Gastrocnemius medialis (tissue), 4 donors: ENCODE results near the gene RAD54L2.

Experiments used
- POLR2A ChIP-seq, 2 donors: fragments of 450-650 bp; IDR thresholded peaks; one replicate each; pipeline ENCODE4 v1.6.1; 2017; ENCODE audit warnings: antibody characterized with exemption in 2 of 2, mild to moderate bottlenecking in 2 of 2, moderate library complexity in 2 of 2
- TF ChIP-seq, protein P1 (sequence below), 5 experiments: fragments of 450-650 bp in 3 of 5; fragments of 200-600 bp in 2 of 5; sonication (generic) in 2 of 5; IDR thresholded peaks in 4 of 5; conservative IDR thresholded peaks in 1 of 5; 1 replicate in 4 of 5; 2 replicates in 1 of 5; pipeline ENCODE4 v1.5.1; 2016 to 2019; ENCODE audit warnings: antibody characterized with exemption in 5 of 5, mild to moderate bottlenecking in 3 of 5, moderate library complexity in 3 of 5

DNA sequence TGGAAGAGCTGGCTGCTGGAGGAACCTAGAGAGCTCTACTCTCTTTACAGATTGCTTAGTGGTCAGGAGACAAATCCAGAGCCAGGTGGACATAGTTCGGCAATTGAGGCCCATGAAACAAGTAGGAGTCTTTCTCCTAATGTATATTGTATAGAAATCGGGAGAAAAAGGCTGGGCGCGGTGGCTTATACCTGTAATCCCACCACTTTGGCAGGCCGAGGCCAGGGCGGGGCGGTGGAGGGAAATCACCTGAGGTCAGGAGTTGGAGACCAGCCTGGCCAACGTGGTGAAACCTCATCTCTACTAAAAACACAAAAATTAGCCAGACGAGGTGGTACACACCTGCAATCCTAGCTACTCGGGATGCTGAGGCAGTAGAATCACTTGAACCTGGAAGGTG, 10.8 kb downstream of the RAD54L2 start:
- TF ChIP-seq, protein P1, sequence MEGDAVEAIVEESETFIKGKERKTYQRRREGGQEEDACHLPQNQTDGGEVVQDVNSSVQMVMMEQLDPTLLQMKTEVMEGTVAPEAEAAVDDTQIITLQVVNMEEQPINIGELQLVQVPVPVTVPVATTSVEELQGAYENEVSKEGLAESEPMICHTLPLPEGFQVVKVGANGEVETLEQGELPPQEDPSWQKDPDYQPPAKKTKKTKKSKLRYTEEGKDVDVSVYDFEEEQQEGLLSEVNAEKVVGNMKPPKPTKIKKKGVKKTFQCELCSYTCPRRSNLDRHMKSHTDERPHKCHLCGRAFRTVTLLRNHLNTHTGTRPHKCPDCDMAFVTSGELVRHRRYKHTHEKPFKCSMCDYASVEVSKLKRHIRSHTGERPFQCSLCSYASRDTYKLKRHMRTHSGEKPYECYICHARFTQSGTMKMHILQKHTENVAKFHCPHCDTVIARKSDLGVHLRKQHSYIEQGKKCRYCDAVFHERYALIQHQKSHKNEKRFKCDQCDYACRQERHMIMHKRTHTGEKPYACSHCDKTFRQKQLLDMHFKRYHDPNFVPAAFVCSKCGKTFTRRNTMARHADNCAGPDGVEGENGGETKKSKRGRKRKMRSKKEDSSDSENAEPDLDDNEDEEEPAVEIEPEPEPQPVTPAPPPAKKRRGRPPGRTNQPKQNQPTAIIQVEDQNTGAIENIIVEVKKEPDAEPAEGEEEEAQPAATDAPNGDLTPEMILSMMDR (IDR thresholded peaks at IDR 0.05 in 4 of 5, conservative IDR thresholded peaks at IDR 0.05 in 1 of 5), result no peak
- no peak for TF ChIP-seq POLR2A (IDR thresholded peaks at IDR 0.05)
